Sigmoid colon (tissue), 3 donors: ENCODE data around the gene CD3G.

Experiments
- POLR2A ChIP-seq, 2 donors: fragments of 450-650 bp; IDR thresholded peaks; one replicate each; pipeline ENCODE4 v1.6.1; 2016; ENCODE audit warnings: antibody characterized with exemption in 2 of 2, mild to moderate bottlenecking in 2 of 2, moderate library complexity in 2 of 2
- TF ChIP-seq, protein P1 (sequence below), 4 experiments: fragments of 450-650 bp in 3 of 4; fragments of 200-600 bp in 1 of 4; IDR thresholded peaks; one replicate each; pipeline ENCODE4 v1.5.1; 2016 to 2019; ENCODE audit warnings: antibody characterized with exemption in 4 of 4, mild to moderate bottlenecking in 3 of 4, moderate library complexity in 2 of 4

- TF ChIP-seq, protein P1, sequence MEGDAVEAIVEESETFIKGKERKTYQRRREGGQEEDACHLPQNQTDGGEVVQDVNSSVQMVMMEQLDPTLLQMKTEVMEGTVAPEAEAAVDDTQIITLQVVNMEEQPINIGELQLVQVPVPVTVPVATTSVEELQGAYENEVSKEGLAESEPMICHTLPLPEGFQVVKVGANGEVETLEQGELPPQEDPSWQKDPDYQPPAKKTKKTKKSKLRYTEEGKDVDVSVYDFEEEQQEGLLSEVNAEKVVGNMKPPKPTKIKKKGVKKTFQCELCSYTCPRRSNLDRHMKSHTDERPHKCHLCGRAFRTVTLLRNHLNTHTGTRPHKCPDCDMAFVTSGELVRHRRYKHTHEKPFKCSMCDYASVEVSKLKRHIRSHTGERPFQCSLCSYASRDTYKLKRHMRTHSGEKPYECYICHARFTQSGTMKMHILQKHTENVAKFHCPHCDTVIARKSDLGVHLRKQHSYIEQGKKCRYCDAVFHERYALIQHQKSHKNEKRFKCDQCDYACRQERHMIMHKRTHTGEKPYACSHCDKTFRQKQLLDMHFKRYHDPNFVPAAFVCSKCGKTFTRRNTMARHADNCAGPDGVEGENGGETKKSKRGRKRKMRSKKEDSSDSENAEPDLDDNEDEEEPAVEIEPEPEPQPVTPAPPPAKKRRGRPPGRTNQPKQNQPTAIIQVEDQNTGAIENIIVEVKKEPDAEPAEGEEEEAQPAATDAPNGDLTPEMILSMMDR (IDR thresholded peaks at IDR 0.05): no peak
- TF ChIP-seq POLR2A (IDR thresholded peaks at IDR 0.05): no peak
Observed at GRCh38 chr11:118322721-118323120, 21.4 kb upstream of the CD3G start.
